NCI-H1092 (cell line): ENCODE data around the gene PELO.
A peak's percentile ranks its signal among the peaks of the same experiment; 100 is the strongest.

Experiments
- DNase-seq: peaks from one replicate; lab custom pipeline; 2025; lab: John Stamatoyannopoulos, UW

The PELO gene

GRCh38 chr5:52771343-52772039 is 16.2 kb upstream of the PELO start:
- no peak for DNase-seq

GRCh38 chr5:52772668-52773067 is 15.0 kb upstream of the PELO start:
- no peak for DNase-seq

- DNase-seq: no peak
Measured at GRCh38 chr5:52773342-52773741, 14.4 kb upstream of the PELO start.

- no peak for DNase-seq
Measured at GRCh38 chr5:52774005-52774410, 13.7 kb upstream of the PELO start.

GRCh38 chr5:52776116-52776515 is 11.6 kb upstream of the PELO start:
- DNase-seq: no peak

GRCh38 chr5:52777186-52777585 is 10.5 kb upstream of the PELO start:
- no peak for DNase-seq

- DNase-seq: no peak
Measured at GRCh38 chr5:52778781-52779180, 8.9 kb upstream of the PELO start.

GRCh38 chr5:52779213-52779612 is 8.5 kb upstream of the PELO start:
- no peak for DNase-seq

GRCh38 chr5:52783226-52783959 is 4.3 kb upstream of the PELO start:
- no peak for DNase-seq

GRCh38 chr5:52784737-52785136 is 3.0 kb upstream of the PELO start:
- no peak for DNase-seq

GRCh38 chr5:52786391-52786790 is 1.3 kb upstream of the PELO start:
- no peak for DNase-seq

- DNase-seq: no peak
Measured at GRCh38 chr5:52786949-52787599, 642 bp upstream of the PELO start.

GRCh38 chr5:52788505-52788821 is 747 bp downstream of the PELO start:
- DNase-seq: no peak

- no peak for DNase-seq
Measured at GRCh38 chr5:52789378-52789777, 1.7 kb downstream of the PELO start.

- no peak for DNase-seq
Measured at GRCh38 chr5:52789851-52790250, 2.1 kb downstream of the PELO start.

GRCh38 chr5:52791366-52791765 is 3.6 kb downstream of the PELO start:
- no peak for DNase-seq

- DNase-seq: no peak
Measured at GRCh38 chr5:52794519-52794918, 6.8 kb downstream of the PELO start.

GRCh38 chr5:52796031-52796430 is 8.3 kb downstream of the PELO start:
- DNase-seq: no peak

GRCh38 chr5:52796516-52797103 is 8.9 kb downstream of the PELO start:
- no peak for DNase-seq

GRCh38 chr5:52798938-52799337 is 11.2 kb downstream of the PELO start:
- DNase-seq: no peak

GRCh38 chr5:52799358-52799982 is 11.8 kb downstream of the PELO start:
- DNase-seq: no peak

GRCh38 chr5:52799983-52800393 is 12.3 kb downstream of the PELO start:
- peak; percentile 83 for DNase-seq
